Measurements from ENCODE around the gene MBP. TPM values are rescaled to one million over a fixed set of nuclear protein-coding genes. Genes with fewer than 3 reads are reported as not detected.

The MBP gene
- total RNA-seq, 1 experiment from 2014 or later, result not detected

DNA sequence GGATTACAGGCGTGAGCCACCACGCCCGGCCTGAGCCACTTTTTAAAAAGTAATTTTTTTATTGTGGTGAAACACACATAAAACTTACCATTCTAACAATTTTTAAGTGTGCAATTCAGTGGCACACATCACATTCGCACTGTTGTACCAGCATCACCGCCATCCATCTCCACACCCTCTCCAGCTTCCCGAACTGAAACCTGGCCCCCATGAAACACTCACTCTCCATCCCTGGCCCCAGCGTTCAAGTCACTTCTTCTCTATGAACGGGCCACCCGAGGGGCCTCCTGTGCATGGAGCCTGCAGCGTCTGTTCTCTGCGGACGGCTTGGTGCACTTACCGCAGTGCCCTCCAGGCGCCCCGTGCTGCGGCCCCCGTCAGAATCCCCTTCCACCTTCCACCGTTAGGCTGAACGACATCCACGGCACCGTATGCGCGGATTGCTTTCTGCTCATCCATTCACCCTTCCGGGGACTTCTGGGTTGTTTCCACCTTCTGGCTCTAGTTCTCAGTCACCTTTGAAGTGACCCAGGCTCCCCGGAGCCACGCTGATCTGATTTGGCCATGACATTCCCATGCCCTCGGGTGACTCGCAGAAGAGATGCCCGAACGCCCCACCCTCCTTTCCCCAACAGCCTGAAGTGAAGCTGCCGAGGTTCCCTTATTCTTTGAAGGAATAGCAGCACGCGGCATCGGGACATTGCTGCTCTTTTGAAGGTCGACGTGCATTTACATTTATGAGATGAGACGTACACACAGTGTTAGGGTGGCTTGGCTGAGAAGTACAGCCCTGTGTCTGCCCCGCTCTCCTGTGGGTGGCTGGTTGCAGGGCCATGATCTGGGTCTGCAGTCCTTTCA, 134.4 kb downstream of the MBP start:
- Histone ChIP-seq H3K36me3 (ENCODE audit: insufficient read depth, low read length, poor library complexity, severe bottlenecking) (no peaks in the 10 kb centered on the region), H3K9me3 (ENCODE audit: low read depth, low read length, poor library complexity, severe bottlenecking) (no peaks in the 10 kb centered on the region), H3K4me1 (ENCODE audit: insufficient read depth, low read length, poor library complexity, severe bottlenecking) (no peaks in the 10 kb centered on the region), H3K27ac (ENCODE audit: low read depth, low read length, poor library complexity, severe bottlenecking) (no peak overlapping the region), H3K27me3 (replicated peaks; ENCODE audit: insufficient read depth, low read depth, low read length, poor library complexity) (peaks cover 29% of the 10 kb centered on the region), H3K4me3 (ENCODE audit: low read depth, low read length, poor library complexity, severe bottlenecking) (no peak overlapping the region)
- no TSS peak for BruUV-seq (replicated peaks)
- intact Hi-C loops (cut with micrococcal nuclease; ENCODE audit: unreplicated experiment), result no loop called here
- no peak for DNase-seq (ENCODE audit: low spot score)
- ChIA-PET POLR2A (ENCODE audit: low non-redundant PET) (no interaction called here), CTCF (no interaction called here)
- no peak for TF ChIP-seq EZH2 (IDR thresholded peaks at IDR 0.05; ENCODE audit: borderline replicate concordance, low read depth, low read length, poor library complexity, severe bottlenecking)
- TF ChIP-seq, protein P1, sequence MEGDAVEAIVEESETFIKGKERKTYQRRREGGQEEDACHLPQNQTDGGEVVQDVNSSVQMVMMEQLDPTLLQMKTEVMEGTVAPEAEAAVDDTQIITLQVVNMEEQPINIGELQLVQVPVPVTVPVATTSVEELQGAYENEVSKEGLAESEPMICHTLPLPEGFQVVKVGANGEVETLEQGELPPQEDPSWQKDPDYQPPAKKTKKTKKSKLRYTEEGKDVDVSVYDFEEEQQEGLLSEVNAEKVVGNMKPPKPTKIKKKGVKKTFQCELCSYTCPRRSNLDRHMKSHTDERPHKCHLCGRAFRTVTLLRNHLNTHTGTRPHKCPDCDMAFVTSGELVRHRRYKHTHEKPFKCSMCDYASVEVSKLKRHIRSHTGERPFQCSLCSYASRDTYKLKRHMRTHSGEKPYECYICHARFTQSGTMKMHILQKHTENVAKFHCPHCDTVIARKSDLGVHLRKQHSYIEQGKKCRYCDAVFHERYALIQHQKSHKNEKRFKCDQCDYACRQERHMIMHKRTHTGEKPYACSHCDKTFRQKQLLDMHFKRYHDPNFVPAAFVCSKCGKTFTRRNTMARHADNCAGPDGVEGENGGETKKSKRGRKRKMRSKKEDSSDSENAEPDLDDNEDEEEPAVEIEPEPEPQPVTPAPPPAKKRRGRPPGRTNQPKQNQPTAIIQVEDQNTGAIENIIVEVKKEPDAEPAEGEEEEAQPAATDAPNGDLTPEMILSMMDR (conservative IDR thresholded peaks at IDR 0.05; ENCODE audit: low read depth, low read length), result no peak

- BruUV-seq (replicated peaks), result no TSS peak
- no peak overlapping the region for H3K27ac ChIP-seq (ENCODE audit: low read depth, low read length, poor library complexity, severe bottlenecking)
- ChIA-PET POLR2A (ENCODE audit: low non-redundant PET) (no interaction called here), CTCF (interaction anchor here (0.7 kb wide), 1 partner anchor 354 kb away, joined by 5 read pairs; no protein-coding TSS in a partner anchor)
- no peak for TF ChIP-seq EZH2 (IDR thresholded peaks at IDR 0.05; ENCODE audit: borderline replicate concordance, low read depth, low read length, poor library complexity, severe bottlenecking)
- TF ChIP-seq, protein P1 (conservative IDR thresholded peaks at IDR 0.05; ENCODE audit: low read depth, low read length), result no peak
- H3K27me3 ChIP-seq (replicated peaks; ENCODE audit: insufficient read depth, low read depth, low read length, poor library complexity), result peaks cover 22% of the 10 kb centered on the region
- no peaks in the 10 kb centered on the region for H3K4me1 ChIP-seq (ENCODE audit: insufficient read depth, low read length, poor library complexity, severe bottlenecking)
- intact Hi-C loops (cut with micrococcal nuclease; ENCODE audit: unreplicated experiment), result no loop called here
- DNase-seq (ENCODE audit: low spot score), result no peak
- H3K4me3 ChIP-seq (ENCODE audit: low read depth, low read length, poor library complexity, severe bottlenecking), result no peak overlapping the region
- H3K9me3 ChIP-seq (ENCODE audit: low read depth, low read length, poor library complexity, severe bottlenecking), result no peaks in the 10 kb centered on the region
- H3K36me3 ChIP-seq (ENCODE audit: insufficient read depth, low read length, poor library complexity, severe bottlenecking), result no peaks in the 10 kb centered on the region
Observed at GRCh38 chr18:76996429-76996828, 136.2 kb downstream of the MBP start.

DNA sequence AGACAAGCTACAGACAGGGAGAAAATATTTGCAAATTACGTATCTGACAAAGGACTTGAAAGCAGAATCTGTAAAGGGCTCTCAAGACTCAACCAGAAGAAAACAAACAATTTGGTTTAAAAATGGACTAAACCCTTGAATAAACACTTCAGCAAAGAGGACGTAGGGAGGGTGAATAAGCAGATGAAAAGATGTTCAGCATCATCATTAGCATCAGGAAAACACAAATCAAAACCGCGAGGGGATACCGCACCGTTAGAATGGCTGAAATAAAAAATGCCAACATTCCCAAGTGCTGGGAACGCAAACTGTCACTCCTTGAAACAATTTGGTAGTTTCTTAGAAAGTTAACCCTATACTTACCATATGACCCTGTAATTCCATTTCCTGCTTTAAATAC, 136.7 kb downstream of the MBP start:
- TF ChIP-seq, protein P1 (conservative IDR thresholded peaks at IDR 0.05; ENCODE audit: low read depth, low read length), result no peak
- no peak for TF ChIP-seq EZH2 (IDR thresholded peaks at IDR 0.05; ENCODE audit: borderline replicate concordance, low read depth, low read length, poor library complexity, severe bottlenecking)
- CTCF ChIA-PET, result interaction anchor here (0.7 kb wide), 1 partner anchor 353 kb away, joined by 5 read pairs; no protein-coding TSS in a partner anchor
- POLR2A ChIA-PET (ENCODE audit: low non-redundant PET), result no interaction called here
- Histone ChIP-seq H3K4me3 (ENCODE audit: low read depth, low read length, poor library complexity, severe bottlenecking) (no peak overlapping the region), H3K4me1 (ENCODE audit: insufficient read depth, low read length, poor library complexity, severe bottlenecking) (no peaks in the 10 kb centered on the region), H3K36me3 (ENCODE audit: insufficient read depth, low read length, poor library complexity, severe bottlenecking) (no peaks in the 10 kb centered on the region), H3K27ac (ENCODE audit: low read depth, low read length, poor library complexity, severe bottlenecking) (no peak overlapping the region), H3K27me3 (replicated peaks; ENCODE audit: insufficient read depth, low read depth, low read length, poor library complexity) (peaks cover 22% of the 10 kb centered on the region), H3K9me3 (ENCODE audit: low read depth, low read length, poor library complexity, severe bottlenecking) (no peaks in the 10 kb centered on the region)
- no TSS peak for BruUV-seq (replicated peaks)
- intact Hi-C loops (cut with micrococcal nuclease; ENCODE audit: unreplicated experiment), result no loop called here
- no peak for DNase-seq (ENCODE audit: low spot score)
